GM06990 (cell line): Measurements from ENCODE around the gene PUM2.
A peak's percentile ranks its signal among the peaks of the same experiment; 100 is the strongest.

Experiments
- DNase-seq: peaks from one replicate; pipeline ENCODE4 v3.0.0-alpha.2; 2011; ENCODE audit not compliant: insufficient read length; ENCODE audit errors: extremely low read depth
- H3K27me3 ChIP-seq: replicated peaks from 2 replicates; pipeline ENCODE4 v1.6.0; 2011; ENCODE audit warnings: low read length; ENCODE audit not compliant: control insufficient read depth, insufficient read depth
- H3K36me3 ChIP-seq: 2 replicates; pipeline ENCODE4 v1.5.1; 2011; ENCODE audit warnings: low read length; ENCODE audit not compliant: control insufficient read depth, insufficient read depth
- H3K4me3 ChIP-seq: replicated peaks from 2 replicates; pipeline ENCODE4 v1.5.1; 2011; ENCODE audit warnings: low read depth, mild to moderate bottlenecking, control low read depth, low read length
- CTCF ChIP-seq: IDR thresholded peaks from 2 replicates; pipeline ENCODE4 v1.5.1; 2011; ENCODE audit warnings: low read length, control low read depth, mild to moderate bottlenecking, inconsistent platforms; ENCODE audit not compliant: insufficient read depth, poor library complexity, severe bottlenecking

Gene PUM2

GRCh38 chr2:20366672-20367116 is 16.1 kb upstream of the PUM2 start:
- H3K27me3 ChIP-seq, result no peaks in the 10 kb centered on the region
- DNase-seq, result no peak

GRCh38 chr2:20365249-20365817 is 14.7 kb upstream of the PUM2 start:
- Histone ChIP-seq H3K27me3 (no peaks in the 10 kb centered on the region), H3K4me3 (no peak overlapping the region; the same call in 1 of the 2 replicates), H3K36me3 (no peaks in the 10 kb centered on the region)
- DNase-seq, result peak; percentile 72
- TF ChIP-seq CTCF, result no peak

More at GRCh38 chr2:20366672-20367116, 16.1 kb upstream of the PUM2 start:
- H3K4me3 ChIP-seq, result no peak overlapping the region
- H3K36me3 ChIP-seq, result no peaks in the 10 kb centered on the region
- no peak for TF ChIP-seq CTCF

- no peak for DNase-seq
- Histone ChIP-seq H3K4me3 (no peak overlapping the region), H3K27me3 (no peaks in the 10 kb centered on the region), H3K36me3 (no peaks in the 10 kb centered on the region)
- no peak for TF ChIP-seq CTCF
Observed at GRCh38 chr2:20363578-20363977, 12.9 kb upstream of the PUM2 start.

GRCh38 chr2:20362701-20363435 is 12.2 kb upstream of the PUM2 start:
- Histone ChIP-seq H3K27me3 (no peaks in the 10 kb centered on the region), H3K36me3 (no peaks in the 10 kb centered on the region), H3K4me3 (no peak overlapping the region)
- TF ChIP-seq CTCF, result no peak
- no peak for DNase-seq

- no peak for DNase-seq
- no peak for TF ChIP-seq CTCF
- Histone ChIP-seq H3K36me3 (no peaks in the 10 kb centered on the region), H3K27me3 (no peaks in the 10 kb centered on the region), H3K4me3 (no peak overlapping the region)
Observed at GRCh38 chr2:20361893-20362292, 11.2 kb upstream of the PUM2 start.
